HCT116 (cell line): ENCODE data around the gene NLRP11.

ENCODE experiments used
- CTCF ChIP-seq, 3 experiments: fragments of 200-600 bp in 1 of 3; sonication (generic) in 1 of 3; IDR thresholded peaks in 2 of 3; conservative IDR thresholded peaks in 1 of 3; 2 replicates each; pipeline ENCODE4 v1.5.1; 2012 to 2017; ENCODE audit warnings: low read depth in 2 of 3, low read length in 2 of 3, antibody characterized with exemption in 1 of 3, borderline replicate concordance in 1 of 3, control low read depth in 1 of 3, mild to moderate bottlenecking in 1 of 3, mixed read lengths in 1 of 3, mixed run types in 1 of 3, moderate library complexity in 1 of 3; ENCODE audit not compliant: insufficient read depth in 1 of 3
- MAX ChIP-seq: IDR thresholded peaks from 2 replicates; pipeline ENCODE4 v1.6.1; 2012
- POLR2A ChIP-seq: IDR thresholded peaks from 2 replicates; pipeline ENCODE4 v1.7.0; 2011; ENCODE audit warnings: borderline replicate concordance; ENCODE audit not compliant: insufficient read depth, insufficient read length; ENCODE audit errors: extremely low read depth
- RAD21 ChIP-seq: IDR thresholded peaks from 2 replicates; pipeline ENCODE4 v1.6.1; 2012; ENCODE audit warnings: low read depth, mild to moderate bottlenecking
- YY1 ChIP-seq: IDR thresholded peaks from 2 replicates; pipeline ENCODE4 v1.6.1; 2011; ENCODE audit warnings: low read length, low read depth, moderate library complexity, mild to moderate bottlenecking; ENCODE audit not compliant: insufficient replicate concordance; ENCODE audit errors: extremely low read depth
- ZBTB33 ChIP-seq: IDR thresholded peaks from 2 replicates; pipeline ENCODE4 v1.6.1; 2011; ENCODE audit warnings: mild to moderate bottlenecking, low read length, moderate library complexity; ENCODE audit not compliant: insufficient replicate concordance; ENCODE audit errors: extremely low read depth
- ZNF274 ChIP-seq: fragments of 200-500 bp; sonication (Bioruptor generic); IDR thresholded peaks from 2 replicates; pipeline ENCODE4 v1.6.1; 2014; ENCODE audit warnings: mild to moderate bottlenecking, low read depth, low read length, inconsistent platforms

GRCh38 chr19:55795021-55795420, 36.8 kb downstream of the NLRP11 start:
- TF ChIP-seq CTCF (IDR thresholded peaks at IDR 0.05 in 2 of 3, conservative IDR thresholded peaks at IDR 0.05 in 1 of 3; ENCODE audit: borderline replicate concordance in 1 of 3, insufficient read depth in 1 of 3, low read depth in 2 of 3, low read length in 2 of 3), result no peak
- no peak for TF ChIP-seq ZBTB33
- TF ChIP-seq ZNF274, result no peak
- no peak for TF ChIP-seq POLR2A
- TF ChIP-seq MAX, result no peak
- no peak for TF ChIP-seq RAD21
- TF ChIP-seq YY1, result no peak
